Central memory CD8-positive, alpha-beta T cell (primary cell): Measurements from ENCODE around the gene RNLS.
A peak's percentile ranks its signal among the peaks of the same experiment; 100 is the strongest.

Experiments
- ATAC-seq: fragments of 150-1000 bp; cut with Tn5 transposase; replicated peaks from 2 replicates; pipeline ENCODE4 v1.10.0; 2022; ENCODE audit warnings: mild to moderate bottlenecking, moderate FRiP score, moderate number of reproducible peaks; ENCODE audit not compliant: poor library complexity, severe bottlenecking; ENCODE audit errors: extremely low read depth
- DNase-seq, 2 donors: peaks; one replicate each; pipeline ENCODE4 v3.0.0; 2021; ENCODE audit warnings: low spot score in 2 of 2
- H3K27ac Mint-ChIP-seq: one replicate; pipeline ENCODE4 v1.8.0; 2022; ENCODE audit warnings: low read depth, mild to moderate bottlenecking, moderate library complexity, mixed read lengths
- H3K27me3 Mint-ChIP-seq: one replicate; pipeline ENCODE4 v1.8.0; 2022; ENCODE audit warnings: mixed read lengths
- H3K36me3 Mint-ChIP-seq: one replicate; pipeline ENCODE4 v1.8.0; 2022; ENCODE audit warnings: mild to moderate bottlenecking, moderate library complexity, mixed read lengths; ENCODE audit not compliant: insufficient read depth
- H3K4me1 Mint-ChIP-seq: one replicate; pipeline ENCODE4 v1.8.0; 2022; ENCODE audit warnings: mixed read lengths
- H3K4me3 Mint-ChIP-seq: one replicate; pipeline ENCODE4 v1.8.0; 2022; ENCODE audit warnings: mild to moderate bottlenecking, moderate library complexity, mixed read lengths
- H3K9me3 Mint-ChIP-seq: one replicate; pipeline ENCODE4 v1.8.0; 2022; ENCODE audit warnings: mixed read lengths

Gene RNLS

DNA sequence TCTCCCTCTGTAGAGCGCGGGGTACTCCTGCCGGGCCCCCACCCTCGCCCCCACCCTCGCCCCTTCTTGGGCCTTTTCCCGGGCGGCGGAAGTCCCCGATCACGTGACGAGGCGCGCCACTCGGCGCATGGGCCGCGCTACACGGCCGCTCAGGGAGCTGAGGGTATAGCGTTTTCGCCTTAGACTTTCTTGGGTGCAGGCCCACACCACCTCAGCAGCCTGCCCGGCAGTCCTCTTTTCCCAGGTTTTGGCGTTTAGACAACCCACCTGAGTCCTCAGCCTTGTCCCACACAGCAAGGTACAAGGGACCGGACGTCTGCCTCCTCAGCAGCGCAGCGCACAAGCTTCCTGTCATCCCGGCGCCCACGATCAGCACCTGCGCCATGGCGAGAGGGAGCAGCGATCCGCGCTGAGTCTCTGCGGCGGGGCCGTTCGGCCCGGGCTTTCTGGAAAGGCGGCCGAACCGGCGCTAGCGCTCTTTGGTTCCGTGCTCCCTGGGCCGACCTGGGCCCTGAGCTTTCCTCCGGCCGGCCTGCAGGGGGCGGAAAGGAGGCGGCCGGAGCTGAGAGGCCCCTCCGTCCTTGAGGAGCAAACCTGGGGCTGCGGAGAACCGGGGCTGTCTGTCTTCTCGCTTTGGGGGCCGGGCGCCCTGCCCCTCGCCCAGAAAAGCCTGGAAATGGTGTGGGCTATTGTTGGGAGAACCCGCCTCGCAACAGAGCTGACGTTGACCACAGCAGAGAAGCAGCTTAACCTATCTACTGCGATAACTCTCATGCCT is at the start of gene RNLS:
Gene RNLS, minus strand, starts transcription at position 513 of the 778 bp plus-strand sequence.
- peak within 1 kb of the TSS; percentile 90 for H3K27ac Mint-ChIP-seq
- ATAC-seq = peak; percentile 87

DNA sequence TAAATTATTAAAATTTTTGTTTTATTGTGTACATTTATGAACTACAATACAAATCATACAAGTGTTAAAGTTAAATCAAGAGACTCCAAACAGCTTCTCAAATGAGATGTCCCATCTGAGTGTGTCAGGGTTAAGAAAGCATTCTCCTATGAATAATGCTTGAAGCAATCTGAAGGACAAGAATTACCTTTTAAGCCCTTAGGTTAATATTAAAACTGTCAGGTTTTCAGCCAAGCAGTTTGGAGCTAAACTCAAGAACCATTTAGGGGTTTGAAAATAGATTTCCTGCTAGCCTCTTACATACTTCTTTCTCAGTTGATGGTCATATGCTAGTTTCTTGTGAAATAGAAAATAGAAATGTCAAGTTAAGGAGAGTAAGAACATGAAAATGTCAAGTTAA is 41.7 kb upstream of the RNLS start:
- no peaks in the 10 kb centered on the region for H3K4me1 Mint-ChIP-seq
- H3K27me3 Mint-ChIP-seq = no peaks in the 10 kb centered on the region
- no peak overlapping the region for H3K4me3 Mint-ChIP-seq
- no peak for DNase-seq
- no peaks in the 10 kb centered on the region for H3K36me3 Mint-ChIP-seq
- H3K27ac Mint-ChIP-seq = no peak overlapping the region
- no peaks in the 10 kb centered on the region for H3K9me3 Mint-ChIP-seq
- no peak for ATAC-seq

More for the DNA sequence above, at the start of gene RNLS:
- peak; percentile 39 to 40 for DNase-seq
- Mint-ChIP-seq H3K9me3 (no peaks in the 10 kb centered on the region), H3K36me3 (peaks cover 7% of the 10 kb centered on the region), H3K4me1 (peaks cover 9% of the 10 kb centered on the region), H3K27me3 (peaks cover 10% of the 10 kb centered on the region), H3K4me3 (peak within 1 kb of the TSS; percentile 85)

DNA sequence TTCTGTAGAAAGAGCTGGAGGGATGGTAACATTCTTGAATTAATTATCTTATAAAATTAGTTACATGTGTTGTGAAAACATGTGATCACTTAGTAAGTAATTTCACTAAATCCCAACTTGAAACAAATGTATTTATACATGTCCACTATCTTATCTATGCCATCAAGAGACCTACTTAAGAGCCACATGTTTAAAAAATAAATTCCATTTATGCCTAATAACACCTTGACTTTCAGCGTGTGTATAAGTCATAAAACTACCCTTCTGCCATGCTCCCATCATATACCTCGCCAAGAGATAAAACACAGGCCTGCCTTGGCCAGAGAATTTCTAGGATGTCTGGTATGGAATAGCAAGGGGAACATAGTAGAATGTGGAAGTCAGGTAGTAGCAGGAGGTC is 40.7 kb upstream of the RNLS start:
- no peaks in the 10 kb centered on the region for H3K27me3 Mint-ChIP-seq

DNA sequence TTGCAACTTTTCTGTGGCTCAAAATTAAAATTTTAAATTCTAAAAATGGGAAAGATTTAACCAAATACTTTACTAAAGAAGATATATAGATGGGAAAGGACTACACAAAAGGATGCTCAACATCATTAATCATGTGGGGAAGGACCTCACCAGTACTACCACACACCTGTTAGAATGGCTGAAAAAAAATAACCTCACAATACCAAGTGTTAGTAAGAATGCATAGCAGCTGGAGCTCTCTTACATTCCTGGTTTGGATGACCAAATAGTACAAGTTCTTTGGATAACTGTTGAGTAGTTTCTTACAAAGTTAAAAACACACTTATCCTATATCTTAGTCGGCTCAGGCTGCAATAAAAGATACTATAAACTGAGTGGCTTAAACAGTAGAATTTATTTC is 37.3 kb upstream of the RNLS start:
- H3K27ac Mint-ChIP-seq = no peak overlapping the region
- H3K36me3 Mint-ChIP-seq = no peaks in the 10 kb centered on the region
- ATAC-seq (no peak), DNase-seq (no peak)
- no peaks in the 10 kb centered on the region for H3K27me3 Mint-ChIP-seq
- H3K4me3 Mint-ChIP-seq = no peak overlapping the region
- H3K4me1 Mint-ChIP-seq = no peaks in the 10 kb centered on the region
- no peaks in the 10 kb centered on the region for H3K9me3 Mint-ChIP-seq

More for the DNA sequence above, 40.7 kb upstream of the RNLS start:
- H3K4me3 Mint-ChIP-seq = no peak overlapping the region
- no peaks in the 10 kb centered on the region for H3K9me3 Mint-ChIP-seq
- DNase-seq (no peak), ATAC-seq (no peak)
- no peaks in the 10 kb centered on the region for H3K36me3 Mint-ChIP-seq
- no peak overlapping the region for H3K27ac Mint-ChIP-seq
- no peaks in the 10 kb centered on the region for H3K4me1 Mint-ChIP-seq

- Mint-ChIP-seq H3K4me1 (no peaks in the 10 kb centered on the region), H3K9me3 (no peaks in the 10 kb centered on the region), H3K27ac (no peak overlapping the region), H3K4me3 (no peak overlapping the region), H3K36me3 (no peaks in the 10 kb centered on the region), H3K27me3 (no peaks in the 10 kb centered on the region)
- DNase-seq = no peak
- no peak for ATAC-seq
Measured at GRCh38 chr10:88618496-88618895, 35.4 kb upstream of the RNLS start.

DNA sequence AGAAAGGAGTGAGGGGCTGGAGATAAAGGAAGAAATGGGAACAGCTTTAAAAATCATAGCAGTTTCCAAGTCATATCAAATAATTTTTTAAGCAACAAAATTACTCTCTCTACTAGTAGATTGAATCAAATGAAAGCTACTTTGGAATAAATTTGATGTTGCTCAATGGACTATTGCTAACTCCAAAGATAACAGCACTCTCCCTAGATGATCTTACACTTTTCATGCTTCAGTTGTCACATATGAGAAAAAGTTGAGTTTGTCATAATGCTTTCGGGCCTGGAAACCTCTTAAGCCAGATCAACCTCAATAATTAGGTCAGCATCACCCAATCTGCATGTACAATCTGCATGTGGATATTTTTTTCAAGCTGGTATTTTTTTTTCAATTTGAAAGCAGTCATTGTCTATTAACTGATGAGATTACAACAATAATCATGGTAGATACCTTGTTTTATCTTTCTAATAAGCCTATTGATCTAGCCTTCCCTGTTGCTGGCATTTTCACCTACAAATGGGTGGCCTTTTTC is 34.7 kb upstream of the RNLS start:
- DNase-seq = no peak
- H3K9me3 Mint-ChIP-seq = no peaks in the 10 kb centered on the region
- ATAC-seq = no peak
- no peaks in the 10 kb centered on the region for H3K4me1 Mint-ChIP-seq
- no peak overlapping the region for H3K27ac Mint-ChIP-seq
- no peaks in the 10 kb centered on the region for H3K36me3 Mint-ChIP-seq
- no peaks in the 10 kb centered on the region for H3K27me3 Mint-ChIP-seq
- no peak overlapping the region for H3K4me3 Mint-ChIP-seq

- DNase-seq (no peak), ATAC-seq (no peak)
- Mint-ChIP-seq H3K27me3 (peaks cover 4% of the 10 kb centered on the region), H3K4me3 (no peak overlapping the region), H3K9me3 (no peaks in the 10 kb centered on the region), H3K36me3 (no peaks in the 10 kb centered on the region), H3K4me1 (no peaks in the 10 kb centered on the region), H3K27ac (no peak overlapping the region)
Measured at GRCh38 chr10:88616250-88616977, 33.3 kb upstream of the RNLS start.

DNA sequence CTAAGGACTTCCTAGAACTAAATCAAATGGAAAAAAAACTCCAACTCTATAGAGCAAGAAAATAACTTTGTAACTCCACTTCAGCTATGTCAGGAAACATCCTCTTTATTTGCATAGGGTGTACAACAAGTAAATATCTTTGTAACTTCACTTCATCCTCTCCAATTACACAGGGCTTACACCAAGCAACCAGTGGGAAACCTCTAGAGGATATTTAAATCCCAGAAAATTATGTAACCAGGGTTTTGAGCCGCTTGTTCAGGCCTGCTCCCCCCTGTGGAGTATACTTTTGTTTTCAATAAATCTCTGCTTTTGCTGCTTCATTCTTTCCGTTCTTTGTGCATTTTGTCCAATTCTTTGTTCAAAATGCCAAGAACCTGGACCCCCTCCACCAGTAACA is 25.7 kb upstream of the RNLS start:
- Mint-ChIP-seq H3K27me3 (peaks cover 10% of the 10 kb centered on the region), H3K36me3 (no peaks in the 10 kb centered on the region), H3K4me3 (no peak overlapping the region), H3K4me1 (no peaks in the 10 kb centered on the region), H3K9me3 (no peaks in the 10 kb centered on the region), H3K27ac (no peak overlapping the region)
- no peak for DNase-seq
- ATAC-seq = no peak

- no peaks in the 10 kb centered on the region for H3K36me3 Mint-ChIP-seq
- no peak overlapping the region for H3K27ac Mint-ChIP-seq
- peaks cover 10% of the 10 kb centered on the region for H3K27me3 Mint-ChIP-seq
- H3K4me3 Mint-ChIP-seq = no peak overlapping the region
- ATAC-seq = no peak
- no peaks in the 10 kb centered on the region for H3K4me1 Mint-ChIP-seq
- no peak for DNase-seq
- no peaks in the 10 kb centered on the region for H3K9me3 Mint-ChIP-seq
Measured at GRCh38 chr10:88608052-88608732, 25.1 kb upstream of the RNLS start.

GRCh38 chr10:88598055-88598454 is 14.9 kb upstream of the RNLS start:
- no peak for DNase-seq
- Mint-ChIP-seq H3K4me3 (no peak overlapping the region), H3K9me3 (no peaks in the 10 kb centered on the region), H3K27me3 (no peaks in the 10 kb centered on the region), H3K27ac (no peak overlapping the region), H3K36me3 (no peaks in the 10 kb centered on the region), H3K4me1 (no peaks in the 10 kb centered on the region)
- no peak for ATAC-seq

GRCh38 chr10:88594482-88594881 is 11.4 kb upstream of the RNLS start:
- H3K4me1 Mint-ChIP-seq = no peaks in the 10 kb centered on the region
- no peak overlapping the region for H3K27ac Mint-ChIP-seq
- no peak overlapping the region for H3K4me3 Mint-ChIP-seq
- H3K9me3 Mint-ChIP-seq = no peaks in the 10 kb centered on the region
- no peak for DNase-seq
- H3K27me3 Mint-ChIP-seq = no peaks in the 10 kb centered on the region
- ATAC-seq = no peak
- H3K36me3 Mint-ChIP-seq = no peaks in the 10 kb centered on the region

GRCh38 chr10:88592906-88593305 is 9.8 kb upstream of the RNLS start:
- no peaks in the 10 kb centered on the region for H3K27me3 Mint-ChIP-seq
- no peaks in the 10 kb centered on the region for H3K36me3 Mint-ChIP-seq

More at GRCh38 chr10:88592906-88593305, 9.8 kb upstream of the RNLS start:
- no peaks in the 10 kb centered on the region for H3K9me3 Mint-ChIP-seq
- no peak for DNase-seq
- no peak for ATAC-seq
- no peaks in the 10 kb centered on the region for H3K4me1 Mint-ChIP-seq
- no peak overlapping the region for H3K4me3 Mint-ChIP-seq
- no peak overlapping the region for H3K27ac Mint-ChIP-seq
